HEK293T (cell line): ENCODE data around the gene IL4.

Experiments
- CTCF ChIA-PET: fragments of 350-600 bp; formaldehyde crosslinking; extraction: SDS; loops from one replicate; lab custom pipeline; 2021; ENCODE audit warnings: antibody characterized with exemption, inconsistent platforms; lab: Yijun Ruan, JAX
- POLR2A ChIA-PET: fragments of 350-600 bp; formaldehyde crosslinking; extraction: SDS; loops from one replicate; lab custom pipeline; 2020; ENCODE audit warnings: antibody characterized with exemption, inconsistent platforms; lab: Yijun Ruan, JAX
- DNase-seq: peaks from one replicate; pipeline ENCODE4 v3.0.0; 2012; ENCODE audit warnings: mixed read lengths; ENCODE audit errors: extremely low spot score
- ARNT ChIP-seq: fragments of 450-650 bp; IDR thresholded peaks from 2 replicates; pipeline ENCODE4 v1.6.1; 2017; ENCODE audit warnings: mild to moderate bottlenecking
- BHLHE40 ChIP-seq: fragments of 450-650 bp; IDR thresholded peaks from 2 replicates; pipeline ENCODE4 v1.6.1; 2016; ENCODE audit warnings: mild to moderate bottlenecking, moderate library complexity, borderline replicate concordance
- CTBP1 ChIP-seq: fragments of 450-650 bp; IDR thresholded peaks from 2 replicates; pipeline ENCODE4 v1.6.1; 2016; ENCODE audit warnings: borderline replicate concordance
- ELF4 ChIP-seq: fragments of 450-650 bp; IDR thresholded peaks from 2 replicates; pipeline ENCODE4 v1.6.1; 2017; ENCODE audit warnings: antibody characterized with exemption
- FOXA1 ChIP-seq: fragments of 450-650 bp; IDR thresholded peaks from 2 replicates; pipeline ENCODE4 v1.6.1; 2016; ENCODE audit warnings: mild to moderate bottlenecking
- FOXK2 ChIP-seq: fragments of 450-650 bp; IDR thresholded peaks from 2 replicates; pipeline ENCODE4 v1.6.1; 2016; ENCODE audit warnings: mild to moderate bottlenecking
- FOXM1 ChIP-seq: fragments of 450-650 bp; IDR thresholded peaks from 2 replicates; pipeline ENCODE4 v1.6.1; 2017; ENCODE audit warnings: mild to moderate bottlenecking, borderline replicate concordance
- HDGF ChIP-seq: fragments of 450-650 bp; IDR thresholded peaks from 2 replicates; pipeline ENCODE4 v1.6.1; 2017; ENCODE audit warnings: antibody characterized with exemption, borderline replicate concordance
- L3MBTL2 ChIP-seq: fragments of 450-650 bp; conservative IDR thresholded peaks from 2 replicates; pipeline ENCODE4 v1.6.1; 2016; ENCODE audit warnings: mild to moderate bottlenecking
- LEF1 ChIP-seq: fragments of 450-650 bp; IDR thresholded peaks from 2 replicates; pipeline ENCODE4 v1.6.1; 2017; ENCODE audit warnings: mild to moderate bottlenecking, borderline replicate concordance
- NFRKB ChIP-seq: fragments of 450-650 bp; IDR thresholded peaks from 2 replicates; pipeline ENCODE4 v1.6.1; 2016; ENCODE audit warnings: mild to moderate bottlenecking, moderate library complexity
- SP1 ChIP-seq: fragments of 450-650 bp; IDR thresholded peaks from 2 replicates; pipeline ENCODE4 v1.6.1; 2017
- SUZ12 ChIP-seq: fragments of 450-650 bp; IDR thresholded peaks from 2 replicates; pipeline ENCODE4 v1.6.1; 2016; ENCODE audit warnings: mild to moderate bottlenecking
- TARDBP ChIP-seq: fragments of 450-650 bp; IDR thresholded peaks from 2 replicates; pipeline ENCODE4 v1.6.1; 2016
- ZNF384 ChIP-seq: fragments of 450-650 bp; IDR thresholded peaks from 2 replicates; pipeline ENCODE4 v1.6.1; 2016
- TF ChIP-seq, protein P1 (sequence below): fragments of 450-650 bp; IDR thresholded peaks from 2 replicates; pipeline ENCODE4 v1.6.1; 2016

Gene IL4

DNA sequence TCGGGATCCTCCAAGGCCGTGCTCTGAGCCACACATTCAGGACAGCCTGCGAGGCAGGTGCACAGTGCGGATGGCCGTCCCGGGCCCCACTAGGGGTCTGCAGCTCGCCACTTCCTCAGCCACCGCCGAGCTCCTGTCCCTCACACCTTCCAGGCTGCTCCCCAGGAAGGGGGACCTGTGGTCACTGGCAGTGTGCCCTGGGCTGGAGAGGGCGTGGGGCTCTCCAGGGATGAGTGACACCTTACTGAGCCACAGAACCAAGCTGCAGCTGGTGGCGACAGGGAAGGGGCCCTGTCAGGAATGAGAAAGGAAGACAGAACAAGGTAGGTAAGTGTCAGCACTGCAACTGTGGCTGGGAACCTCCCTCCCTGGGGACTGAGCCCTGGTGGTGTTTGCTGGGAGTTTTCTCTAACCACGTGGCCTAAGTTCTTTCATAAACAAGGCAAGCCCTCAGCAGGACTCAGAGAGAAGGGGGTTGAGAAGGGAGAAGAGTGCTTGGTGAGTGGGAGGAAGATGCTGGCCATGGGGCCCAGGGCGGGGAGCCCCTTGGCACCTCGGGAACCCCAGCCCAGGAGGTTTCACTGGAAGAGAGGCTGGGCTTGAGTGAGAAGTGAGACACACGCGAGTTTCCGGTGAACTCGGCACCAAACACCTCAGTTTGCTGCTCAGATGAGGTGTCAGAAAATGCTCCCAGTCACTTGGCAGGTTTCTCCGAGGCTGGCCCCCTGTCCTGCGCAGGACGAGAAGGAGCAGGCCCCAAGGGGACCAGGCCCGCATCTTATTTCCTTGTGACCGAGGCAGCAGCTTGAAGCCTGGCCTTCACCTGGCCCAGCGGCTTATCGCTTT is 10.6 kb upstream of the IL4 start:
- peak; percentile 46 for DNase-seq
- TF ChIP-seq, protein P1, sequence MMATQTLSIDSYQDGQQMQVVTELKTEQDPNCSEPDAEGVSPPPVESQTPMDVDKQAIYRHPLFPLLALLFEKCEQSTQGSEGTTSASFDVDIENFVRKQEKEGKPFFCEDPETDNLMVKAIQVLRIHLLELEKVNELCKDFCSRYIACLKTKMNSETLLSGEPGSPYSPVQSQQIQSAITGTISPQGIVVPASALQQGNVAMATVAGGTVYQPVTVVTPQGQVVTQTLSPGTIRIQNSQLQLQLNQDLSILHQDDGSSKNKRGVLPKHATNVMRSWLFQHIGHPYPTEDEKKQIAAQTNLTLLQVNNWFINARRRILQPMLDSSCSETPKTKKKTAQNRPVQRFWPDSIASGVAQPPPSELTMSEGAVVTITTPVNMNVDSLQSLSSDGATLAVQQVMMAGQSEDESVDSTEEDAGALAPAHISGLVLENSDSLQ, result 0 out of 2 replicates have a peak, but pooled peaks have one; percentile 12
- no peak for TF ChIP-seq ARNT
- POLR2A ChIA-PET, result no interaction called here
- CTCF ChIA-PET, result no interaction called here

DNA sequence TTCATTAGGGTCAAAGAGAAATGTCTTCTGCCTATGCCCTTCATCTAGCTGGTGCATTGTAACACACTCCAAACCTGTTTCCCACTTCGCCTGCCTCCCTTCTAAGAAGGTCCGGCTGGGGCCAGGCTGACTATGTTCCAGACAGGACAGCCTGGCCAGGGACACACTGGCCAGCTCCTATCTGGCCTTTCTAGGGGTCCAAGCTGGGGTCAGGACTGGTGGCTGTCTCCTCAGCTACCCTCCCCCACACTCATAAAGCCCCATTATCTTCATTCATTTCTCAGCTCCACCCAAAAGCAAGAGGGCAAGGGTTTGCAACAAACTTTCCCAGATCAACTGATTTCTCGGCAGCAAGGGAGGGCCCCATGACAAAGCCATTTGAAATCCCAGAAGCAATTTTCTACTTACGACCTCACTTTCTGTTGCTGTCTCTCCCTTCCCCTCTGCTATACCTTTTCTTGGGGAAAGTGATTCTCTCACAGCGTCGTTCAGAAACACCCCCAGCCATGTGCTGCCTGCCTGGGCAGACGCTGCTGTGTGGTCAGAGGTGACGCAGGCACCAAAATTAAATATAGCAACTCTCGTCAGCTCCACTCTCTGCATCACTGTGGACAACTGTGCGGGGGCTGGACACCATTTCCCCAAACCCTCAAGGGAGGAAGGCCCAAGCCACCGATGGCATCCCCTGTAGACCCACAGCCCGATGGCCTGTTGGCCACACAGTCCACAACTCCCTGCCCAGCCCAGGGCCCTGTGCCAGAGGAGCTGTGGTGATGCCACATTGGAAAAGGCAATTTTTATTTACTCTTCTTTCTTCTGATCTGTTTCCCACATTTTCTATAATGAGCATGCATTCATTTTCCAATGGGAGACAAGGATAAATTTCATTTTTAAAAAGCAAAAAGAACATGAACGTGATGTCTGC is 9.8 kb upstream of the IL4 start:
- TF ChIP-seq HDGF (no peak), FOXA1 (no peak), SUZ12 (no peak), NFRKB (no peak), FOXK2 (no peak), ELF4 (no peak), SP1 (no peak), BHLHE40 (no peak), FOXM1 (no peak), CTBP1 (no peak), LEF1 (no peak), ARNT (no peak), ZNF384 (no peak), L3MBTL2 (no peak), TARDBP (no peak)
- TF ChIP-seq, protein P1, result no peak
- no peak for DNase-seq
- ChIA-PET CTCF (interaction anchor here (1.0 kb wide), 1 partner anchor 202 kb away, joined by 4 read pairs; the partner anchor contains the start of gene GDF9), POLR2A (no interaction called here)

DNA sequence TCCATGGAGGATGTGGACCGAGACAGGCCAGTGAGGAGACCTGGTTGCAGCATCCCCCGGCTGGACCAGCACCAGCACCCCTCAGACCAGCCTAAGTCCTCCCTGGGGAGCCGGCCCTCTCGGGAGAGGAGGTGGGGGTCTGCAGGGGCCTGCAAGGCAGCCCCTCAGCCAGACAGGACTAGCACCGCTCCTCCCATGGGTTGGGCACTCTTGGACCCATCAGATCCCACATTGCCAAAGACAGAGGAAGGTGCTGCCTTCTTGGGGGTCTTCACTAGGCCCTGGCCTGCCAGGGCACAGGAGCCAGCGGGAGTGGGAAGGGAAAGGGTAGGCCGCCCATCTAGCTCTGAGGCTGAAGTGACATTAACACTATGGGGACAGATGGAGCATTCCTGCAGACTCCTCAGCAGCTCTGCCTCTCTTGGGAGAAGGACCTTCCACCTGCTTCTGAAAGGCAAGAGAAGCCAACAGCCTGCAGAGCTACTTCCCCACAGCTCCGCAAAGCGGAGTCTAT is 9.0 kb upstream of the IL4 start:
- DNase-seq, result no peak
- POLR2A ChIA-PET, result no interaction called here
- CTCF ChIA-PET, result interaction anchor here (1.0 kb wide), 1 partner anchor 201 kb away, joined by 4 read pairs; the partner anchor contains the start of gene GDF9
- no peak for TF ChIP-seq FOXA1
- TF ChIP-seq L3MBTL2, result no peak
- TF ChIP-seq BHLHE40, result no peak
- TF ChIP-seq HDGF, result no peak
- TF ChIP-seq NFRKB, result no peak
- TF ChIP-seq TARDBP, result no peak
- no peak for TF ChIP-seq ELF4
- TF ChIP-seq ZNF384, result no peak
- TF ChIP-seq SP1, result no peak
- no peak for TF ChIP-seq SUZ12
- TF ChIP-seq ARNT, result no peak
- TF ChIP-seq, protein P1, result no peak
- no peak for TF ChIP-seq FOXK2
- TF ChIP-seq FOXM1, result no peak
- no peak for TF ChIP-seq LEF1
- TF ChIP-seq CTBP1, result no peak

- DNase-seq, result no peak
- CTCF ChIA-PET, result no interaction called here
- POLR2A ChIA-PET, result no interaction called here
- TF ChIP-seq FOXA1 (no peak), SP1 (no peak), TARDBP (no peak), FOXK2 (no peak), NFRKB (no peak), CTBP1 (no peak), ARNT (no peak)
These were observed 8.2 kb upstream of the IL4 start for GRCh38 chr5:132665574-132666080.

- TF ChIP-seq TARDBP, result no peak
- TF ChIP-seq FOXK2, result no peak
- TF ChIP-seq SUZ12, result no peak
- no peak for TF ChIP-seq BHLHE40
- TF ChIP-seq HDGF, result no peak
- no peak for TF ChIP-seq LEF1
- no peak for TF ChIP-seq L3MBTL2
- TF ChIP-seq ELF4, result no peak
- TF ChIP-seq NFRKB, result no peak
- TF ChIP-seq SP1, result no peak
- no peak for TF ChIP-seq CTBP1
- TF ChIP-seq ZNF384, result no peak
- no peak for TF ChIP-seq ARNT
- DNase-seq, result no peak
- POLR2A ChIA-PET, result no interaction called here
- CTCF ChIA-PET, result no interaction called here
These were observed 7.3 kb upstream of the IL4 start for GRCh38 chr5:132666310-132667123.
